Activated T-helper 1 cell treated with anti-CD3 and anti-CD28 coated beads, Interleukin-12 subunit alpha, Interleukin-12 subunit beta, Interleukin-2, Interleukin-4 antibody, amounts not matched to agents 30 ng/mL and 10 ng/mL and 1 ng/mL, durations not matched to agents 14 hours and 24 hours and 36 hours (primary cell): ENCODE data around the gene METRNL. TPM values are rescaled to one million over a fixed set of nuclear protein-coding genes. Genes with fewer than 3 reads are reported as not detected.
"Not testable (repeated sequence)": the region's sequence is repeated elsewhere in the genome, so short reads cannot be mapped to it uniquely, and the experiment has no call there.

ENCODE experiments used
- DNase-seq: peaks from one replicate; pipeline ENCODE4 v3.0.0; 2021; ENCODE audit warnings: low spot score
- H3K27ac Mint-ChIP-seq: one replicate; pipeline ENCODE4 v1.8.0; 2021; ENCODE audit warnings: mild to moderate bottlenecking, mixed read lengths
- H3K27me3 Mint-ChIP-seq: one replicate; pipeline ENCODE4 v1.8.0; 2022; ENCODE audit warnings: mild to moderate bottlenecking, moderate library complexity, mixed read lengths; ENCODE audit not compliant: insufficient read depth
- H3K36me3 Mint-ChIP-seq: one replicate; pipeline ENCODE4 v1.8.0; 2021; ENCODE audit warnings: low read depth, mixed read lengths
- H3K4me1 Mint-ChIP-seq: one replicate; pipeline ENCODE4 v1.8.0; 2021; ENCODE audit warnings: low read depth, mixed read lengths
- H3K4me3 Mint-ChIP-seq: one replicate; pipeline ENCODE4 v1.8.0; 2021; ENCODE audit warnings: mild to moderate bottlenecking, moderate library complexity, mixed read lengths
- H3K9me3 Mint-ChIP-seq: one replicate; pipeline ENCODE4 v1.8.0; 2021; ENCODE audit warnings: mixed read lengths
- intact Hi-C: fragments of 100-400 bp; cut with micrococcal nuclease; formaldehyde crosslinking; loops from one replicate; pipeline ENCODE4 v1.15.1; 2024
- total RNA-seq: library from RNA; stranded (reverse); gene quantifications from 2 replicates; pipeline ENCODE4 v1.2.3, GENCODE V29; 2022

METRNL gene
- total RNA-seq, 1 donor from 2014 or later = 31.1 TPM

- no peak overlapping the region for H3K27ac Mint-ChIP-seq
- DNase-seq = no peak
- peaks cover 6% of the 10 kb centered on the region for H3K4me1 Mint-ChIP-seq
- intact Hi-C loops = no loop called here
- H3K4me3 Mint-ChIP-seq = no peak overlapping the region
- H3K9me3 Mint-ChIP-seq = no peaks in the 10 kb centered on the region
- H3K27me3 Mint-ChIP-seq = peaks cover 6% of the 10 kb centered on the region
- H3K36me3 Mint-ChIP-seq = no peaks in the 10 kb centered on the region
These were observed 14.4 kb upstream of the METRNL start for GRCh38 chr17:83064732-83065659.

- Mint-ChIP-seq H3K9me3 (no peaks in the 10 kb centered on the region), H3K4me1 (peaks cover 10% of the 10 kb centered on the region), H3K36me3 (no peaks in the 10 kb centered on the region), H3K27me3 (peaks cover 3% of the 10 kb centered on the region), H3K4me3 (no peak overlapping the region), H3K27ac (no peak overlapping the region)
- DNase-seq = no peak
- intact Hi-C loops = no loop called here
These were observed 13.5 kb upstream of the METRNL start for GRCh38 chr17:83065660-83066542.

GRCh38 chr17:83066543-83066890, 12.9 kb upstream of the METRNL start:
- intact Hi-C loops = not testable (repeated sequence)

GRCh38 chr17:83067071-83067717, 12.2 kb upstream of the METRNL start:
- Mint-ChIP-seq H3K9me3 (no peaks in the 10 kb centered on the region), H3K4me1 (peaks cover 22% of the 10 kb centered on the region), H3K36me3 (no peaks in the 10 kb centered on the region), H3K27me3 (peaks cover 5% of the 10 kb centered on the region), H3K27ac (no peak overlapping the region), H3K4me3 (no peak overlapping the region)
- DNase-seq = no peak
- intact Hi-C loops = no loop called here

More at GRCh38 chr17:83066543-83066890, 12.9 kb upstream of the METRNL start:
- DNase-seq, H3K36me3 Mint-ChIP-seq, H3K27ac Mint-ChIP-seq, H3K27me3 Mint-ChIP-seq, H3K9me3 Mint-ChIP-seq, H3K4me3 Mint-ChIP-seq: not testable (repeated sequence)
- peaks cover 16% of the 10 kb centered on the region for H3K4me1 Mint-ChIP-seq

GRCh38 chr17:83067718-83068261, 11.6 kb upstream of the METRNL start:
- H3K27me3 Mint-ChIP-seq = peaks cover 5% of the 10 kb centered on the region
- peak overlapping the region; percentile 22 for H3K4me3 Mint-ChIP-seq
- intact Hi-C loops = no loop called here
- no peaks in the 10 kb centered on the region for H3K9me3 Mint-ChIP-seq
- H3K27ac Mint-ChIP-seq = peak overlapping the region; percentile 55
- DNase-seq = no peak
- peaks cover 25% of the 10 kb centered on the region for H3K4me1 Mint-ChIP-seq
- H3K36me3 Mint-ChIP-seq = no peaks in the 10 kb centered on the region

- intact Hi-C loops = no loop called here
- no peaks in the 10 kb centered on the region for H3K9me3 Mint-ChIP-seq
- H3K36me3 Mint-ChIP-seq = no peaks in the 10 kb centered on the region
- H3K4me3 Mint-ChIP-seq = no peak overlapping the region
- no peak for DNase-seq
- H3K4me1 Mint-ChIP-seq = peaks cover 25% of the 10 kb centered on the region
- peak overlapping the region; percentile 55 for H3K27ac Mint-ChIP-seq
- H3K27me3 Mint-ChIP-seq = peaks cover 4% of the 10 kb centered on the region
These were observed 10.5 kb upstream of the METRNL start for GRCh38 chr17:83068641-83069570.

GRCh38 chr17:83069571-83069906, 9.9 kb upstream of the METRNL start:
- H3K9me3 Mint-ChIP-seq = no peaks in the 10 kb centered on the region
- intact Hi-C loops = no loop called here
- DNase-seq = no peak
- peak overlapping the region; percentile 37 for H3K4me3 Mint-ChIP-seq
- H3K4me1 Mint-ChIP-seq = peaks cover 25% of the 10 kb centered on the region
- H3K36me3 Mint-ChIP-seq = no peaks in the 10 kb centered on the region
- peaks cover 4% of the 10 kb centered on the region for H3K27me3 Mint-ChIP-seq
- H3K27ac Mint-ChIP-seq = peak overlapping the region; percentile 55

- no peak for DNase-seq
- intact Hi-C loops = no loop called here
- Mint-ChIP-seq H3K36me3 (no peaks in the 10 kb centered on the region), H3K9me3 (no peaks in the 10 kb centered on the region), H3K27me3 (peaks cover 4% of the 10 kb centered on the region), H3K4me3 (peak overlapping the region; percentile 37), H3K4me1 (peaks cover 25% of the 10 kb centered on the region), H3K27ac (no peak overlapping the region)
These were observed 9.3 kb upstream of the METRNL start for GRCh38 chr17:83069931-83070742.

- Mint-ChIP-seq H3K36me3 (no peaks in the 10 kb centered on the region), H3K4me3 (no peak overlapping the region), H3K27ac (no peak overlapping the region), H3K9me3 (no peaks in the 10 kb centered on the region), H3K27me3 (peaks cover 4% of the 10 kb centered on the region), H3K4me1 (peaks cover 25% of the 10 kb centered on the region)
- intact Hi-C loops = no loop called here
- no peak for DNase-seq
These were observed 8.5 kb upstream of the METRNL start for GRCh38 chr17:83070800-83071341.

GRCh38 chr17:83071365-83071764, 8.0 kb upstream of the METRNL start:
- H3K27ac Mint-ChIP-seq = no peak overlapping the region
- peaks cover 25% of the 10 kb centered on the region for H3K4me1 Mint-ChIP-seq
- no peaks in the 10 kb centered on the region for H3K36me3 Mint-ChIP-seq
- intact Hi-C loops = no loop called here
- DNase-seq = no peak
- no peaks in the 10 kb centered on the region for H3K9me3 Mint-ChIP-seq
- H3K27me3 Mint-ChIP-seq = peaks cover 6% of the 10 kb centered on the region
- H3K4me3 Mint-ChIP-seq = no peak overlapping the region

GRCh38 chr17:83071966-83072562, 7.3 kb upstream of the METRNL start:
- intact Hi-C loops = no loop called here
- H3K36me3 Mint-ChIP-seq = no peaks in the 10 kb centered on the region
- no peak overlapping the region for H3K27ac Mint-ChIP-seq
- peaks cover 9% of the 10 kb centered on the region for H3K27me3 Mint-ChIP-seq
- no peaks in the 10 kb centered on the region for H3K9me3 Mint-ChIP-seq
- H3K4me1 Mint-ChIP-seq = peaks cover 25% of the 10 kb centered on the region
- DNase-seq = no peak
- no peak overlapping the region for H3K4me3 Mint-ChIP-seq
